Activated naive CD8-positive, alpha-beta T cell treated with anti-CD3 and anti-CD28 coated beads, Interleukin-2, amount 50 U/mL, for 16 hours (primary cell): Measurements from ENCODE around the gene CIP2A.

Source experiments
- DNase-seq: peaks from one replicate; pipeline ENCODE4 v3.0.0-alpha.2; 2020; ENCODE audit warnings: low read depth, low spot score

The CIP2A gene

DNA sequence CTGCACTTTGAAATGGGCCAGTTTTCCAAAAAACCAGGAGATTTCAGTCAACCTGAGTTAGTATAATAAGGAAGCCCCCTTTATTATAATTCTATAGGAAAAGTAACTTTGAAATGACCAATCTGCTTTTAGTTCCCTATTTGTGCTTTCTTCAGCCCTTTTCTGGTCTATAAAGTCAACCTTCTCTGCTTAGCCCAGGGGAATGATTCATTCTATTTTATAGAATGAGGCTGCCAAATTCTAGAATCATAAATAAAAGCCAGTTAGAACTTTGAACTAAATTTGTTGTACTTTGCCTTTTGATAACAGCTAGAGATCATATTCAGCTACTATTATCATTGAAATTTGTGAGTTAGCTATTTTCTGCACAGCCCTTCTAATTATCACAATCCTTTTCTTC lies 24.7 kb downstream of the CIP2A start:
- DNase-seq: no peak

DNA sequence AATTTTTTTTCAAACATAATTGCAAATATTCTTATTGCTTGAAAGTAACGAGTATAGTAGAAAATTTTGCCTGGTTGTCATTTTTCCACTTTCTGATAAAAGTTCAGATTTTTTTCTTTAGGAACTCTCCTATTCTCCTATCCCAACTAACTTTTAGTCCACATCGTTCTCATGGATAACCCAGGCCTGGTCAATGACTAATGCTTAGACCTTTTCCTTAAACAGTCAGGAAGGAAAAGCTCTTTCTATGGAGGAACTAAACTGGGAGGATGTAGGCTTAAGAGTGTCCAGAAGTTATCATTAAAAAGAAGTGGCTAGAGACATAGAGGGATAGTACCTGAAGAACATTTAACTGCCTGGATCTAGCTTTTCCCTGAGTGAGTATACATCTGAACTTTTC lies 26.7 kb downstream of the CIP2A start:
- DNase-seq: no peak

DNA sequence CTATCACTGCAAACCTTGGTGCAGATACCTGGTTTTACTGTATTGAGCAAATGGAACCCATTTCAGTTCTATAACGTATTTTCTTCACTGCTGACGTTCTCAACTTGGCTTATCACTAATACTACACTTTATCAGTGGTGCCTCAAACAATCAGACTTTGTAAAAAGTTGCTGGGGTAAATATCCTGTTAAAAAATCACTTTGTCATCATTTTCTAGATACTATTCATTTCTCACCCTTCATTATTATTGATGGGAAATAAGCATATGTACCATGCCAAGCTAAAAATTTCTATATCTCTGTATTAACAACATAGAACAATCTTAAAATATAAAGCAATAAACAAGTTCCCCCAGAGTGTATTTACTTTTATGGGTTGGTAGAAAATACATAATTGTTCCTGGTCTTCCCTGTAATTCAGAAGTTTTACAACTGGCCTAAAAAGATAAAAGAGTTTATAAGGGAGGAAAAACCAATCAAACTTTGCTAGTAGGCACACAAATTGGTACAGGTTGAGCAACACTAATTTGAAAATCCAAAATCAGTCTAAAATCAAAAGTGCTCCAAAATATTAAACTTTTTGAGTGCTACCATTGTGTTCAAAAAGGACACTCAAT lies 33.2 kb downstream of the CIP2A start:
- DNase-seq: no peak

DNA sequence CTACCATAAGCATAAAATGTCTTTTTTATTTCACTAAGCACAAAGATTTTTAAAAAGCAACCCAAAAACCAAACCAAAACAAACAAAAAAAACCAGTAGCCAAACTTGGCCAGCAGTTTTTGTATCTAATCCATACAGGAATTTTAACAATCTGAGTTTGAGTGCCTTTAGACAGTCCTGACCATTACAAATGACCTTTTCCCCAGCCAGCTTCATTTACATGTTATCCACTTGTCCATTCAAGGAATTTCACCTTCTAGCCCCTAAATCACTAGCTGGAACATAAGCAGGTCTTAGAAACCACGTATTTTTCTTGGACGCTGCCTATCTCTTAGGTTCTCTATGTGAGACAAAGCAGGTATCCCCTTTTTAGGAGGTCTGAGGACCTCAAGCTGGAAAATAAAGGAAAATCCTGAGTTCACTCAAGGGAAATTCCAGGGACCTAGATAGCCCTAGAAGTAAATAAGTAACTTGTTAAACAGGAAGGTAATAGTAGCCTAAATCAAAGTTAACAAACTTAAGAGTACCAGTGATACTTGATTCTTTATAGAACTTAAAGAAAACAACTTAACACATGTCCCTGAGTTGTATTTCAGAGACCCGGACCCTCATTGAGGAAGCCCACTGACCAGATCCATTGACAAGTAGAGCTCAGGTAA lies 34.2 kb downstream of the CIP2A start:
- DNase-seq: no peak

DNA sequence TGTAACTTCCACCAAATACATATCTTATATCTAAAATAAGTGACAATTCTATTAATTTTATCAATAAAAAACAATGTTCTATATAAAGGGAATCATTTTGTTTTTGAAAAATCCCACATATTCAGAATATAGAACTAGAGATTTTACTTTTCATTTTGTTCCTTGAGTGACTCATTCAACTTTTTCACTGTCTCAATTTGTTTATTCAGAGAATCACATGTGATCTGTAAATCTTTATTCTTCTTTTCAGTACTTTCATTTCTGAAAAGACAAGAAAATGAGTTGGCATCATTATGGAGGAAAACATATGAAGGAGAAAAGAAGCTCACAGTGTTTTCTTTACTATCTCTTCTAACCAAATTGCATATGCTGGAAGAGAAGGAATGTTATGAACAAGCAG lies 35.0 kb downstream of the CIP2A start:
- DNase-seq: no peak

DNA sequence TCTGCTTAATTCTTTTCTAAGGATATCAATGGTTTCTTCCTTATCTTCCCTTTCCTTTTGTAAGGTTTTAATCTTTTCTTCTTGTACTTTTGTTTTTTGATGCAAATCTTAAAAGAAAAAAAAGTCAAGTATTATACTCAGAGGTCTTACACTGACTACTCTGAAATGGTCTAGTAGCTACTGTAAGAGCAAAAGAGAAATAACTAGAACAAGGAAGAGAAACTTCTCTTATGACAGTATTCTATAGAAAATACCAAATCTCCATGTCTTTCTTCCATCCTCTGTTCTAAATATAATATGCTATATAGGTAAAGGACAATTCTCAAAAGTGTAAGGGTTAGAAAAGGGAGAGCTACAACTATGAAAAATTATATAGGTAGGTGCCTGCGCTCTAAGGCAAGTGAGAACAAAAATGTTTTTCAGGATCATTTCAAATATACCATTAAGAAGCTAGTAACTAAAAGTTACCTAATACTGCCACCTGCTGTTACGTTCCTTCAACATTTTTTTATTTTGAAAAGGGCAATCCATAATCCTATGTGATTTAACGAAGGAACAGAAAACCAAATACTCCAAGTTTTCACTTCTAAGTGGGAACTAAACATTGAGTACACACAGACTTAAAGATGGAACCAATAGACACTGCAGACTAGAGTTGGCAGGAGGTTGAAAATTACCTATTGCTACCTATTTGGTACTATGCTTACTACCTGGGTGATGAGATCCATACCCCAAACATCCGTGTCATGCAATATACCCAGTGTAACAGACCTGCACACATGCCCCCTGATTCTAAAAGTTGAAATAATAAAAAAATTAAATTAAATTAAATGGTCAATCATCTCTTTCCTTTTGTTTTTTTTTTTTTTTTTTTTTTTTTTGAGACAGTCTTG lies 36.7 kb downstream of the CIP2A start:
- no peak for DNase-seq

DNA sequence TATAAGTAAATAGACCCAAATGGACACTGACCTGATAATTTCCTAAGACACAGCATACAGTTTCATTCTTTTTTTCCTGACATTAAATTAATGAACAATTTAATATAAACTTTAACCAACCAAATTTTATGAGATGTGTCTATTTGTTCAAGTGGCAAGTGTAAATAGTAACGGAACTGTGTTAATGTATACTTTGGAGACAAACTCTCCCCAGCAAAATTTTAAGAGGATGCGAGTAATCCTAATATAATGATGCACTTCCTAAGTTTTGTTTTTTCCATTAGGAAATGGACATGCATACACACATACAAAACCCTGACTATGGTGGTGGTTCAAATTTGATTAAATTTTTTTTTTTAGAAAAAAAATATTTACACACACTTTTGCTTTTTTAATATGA lies 40.4 kb downstream of the CIP2A start:
- DNase-seq: no peak

DNA sequence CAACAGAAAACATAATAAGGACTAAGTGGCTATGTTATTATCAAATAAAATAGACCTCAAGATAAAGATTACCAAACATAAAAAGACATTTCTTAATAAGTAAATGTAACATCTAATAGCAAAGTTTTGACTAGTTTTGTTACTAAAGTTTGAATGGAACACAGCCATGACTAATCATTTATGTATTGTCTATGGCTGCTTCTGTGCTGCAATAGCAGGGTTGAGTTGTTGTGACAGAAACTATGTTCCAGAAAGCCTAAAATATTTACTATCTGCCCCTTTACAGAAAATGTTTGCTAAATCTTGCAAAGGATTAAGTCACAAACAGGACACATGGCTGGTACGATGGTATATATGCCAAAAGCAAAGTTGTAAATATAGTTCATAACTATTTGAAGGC lies 40.9 kb downstream of the CIP2A start:
- no peak for DNase-seq

DNA sequence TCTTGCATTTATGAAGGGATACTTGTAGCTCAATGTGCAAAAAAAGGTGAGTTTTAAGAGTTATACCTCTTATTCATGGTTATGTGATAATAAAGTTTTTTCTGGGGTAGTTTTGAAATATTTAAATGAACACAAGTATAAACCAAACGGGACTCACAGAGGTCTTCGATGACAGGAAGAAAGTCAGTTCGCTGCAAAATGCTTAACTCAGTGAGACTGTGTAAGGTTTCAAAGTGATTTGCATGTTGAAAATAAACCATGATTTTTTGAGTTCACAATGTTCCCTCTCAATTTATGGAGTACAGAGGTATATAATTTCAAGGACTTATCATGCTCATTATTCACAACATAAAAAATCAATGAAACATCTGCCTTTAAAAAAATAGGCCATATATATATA lies 42.5 kb downstream of the CIP2A start:
- DNase-seq: no peak

DNA sequence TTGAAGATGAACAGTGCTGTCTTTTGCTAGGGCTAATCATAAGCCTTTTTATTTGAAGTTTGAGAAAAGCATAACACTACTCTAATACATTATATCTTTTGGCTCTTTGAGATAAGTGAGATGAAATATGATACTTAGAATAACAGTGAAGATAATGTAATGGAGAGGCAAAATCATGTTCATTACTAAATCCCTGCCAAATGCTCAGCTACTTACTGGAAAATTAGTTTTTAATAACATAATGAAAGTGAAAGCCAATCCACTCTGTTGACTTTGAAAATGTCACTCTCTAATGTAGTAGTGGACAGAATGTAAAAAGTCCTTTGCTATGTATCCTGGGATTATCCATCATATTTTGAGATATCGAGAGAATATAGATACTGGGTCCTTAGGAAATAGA lies 43.0 kb downstream of the CIP2A start:
- DNase-seq: no peak

DNA sequence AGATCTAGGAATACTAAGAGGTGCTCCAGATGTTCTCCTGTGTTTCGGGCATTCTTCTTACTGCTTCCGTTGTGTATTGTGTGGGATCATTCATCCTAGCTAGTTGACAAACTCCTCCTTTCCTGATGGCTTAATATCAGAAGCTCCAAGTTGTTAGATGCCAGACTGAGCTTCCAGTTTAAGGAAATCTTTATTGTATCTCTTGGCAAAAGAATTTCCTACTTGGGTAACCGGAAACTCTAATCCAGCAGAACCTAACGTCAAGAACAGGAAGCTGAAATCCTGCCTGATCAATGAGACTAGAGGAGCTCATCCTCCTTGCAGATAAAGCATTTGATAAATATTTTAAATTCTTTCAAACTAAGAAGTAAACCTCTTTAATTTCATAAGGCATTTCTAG lies 51.2 kb downstream of the CIP2A start:
- DNase-seq: no peak

DNA sequence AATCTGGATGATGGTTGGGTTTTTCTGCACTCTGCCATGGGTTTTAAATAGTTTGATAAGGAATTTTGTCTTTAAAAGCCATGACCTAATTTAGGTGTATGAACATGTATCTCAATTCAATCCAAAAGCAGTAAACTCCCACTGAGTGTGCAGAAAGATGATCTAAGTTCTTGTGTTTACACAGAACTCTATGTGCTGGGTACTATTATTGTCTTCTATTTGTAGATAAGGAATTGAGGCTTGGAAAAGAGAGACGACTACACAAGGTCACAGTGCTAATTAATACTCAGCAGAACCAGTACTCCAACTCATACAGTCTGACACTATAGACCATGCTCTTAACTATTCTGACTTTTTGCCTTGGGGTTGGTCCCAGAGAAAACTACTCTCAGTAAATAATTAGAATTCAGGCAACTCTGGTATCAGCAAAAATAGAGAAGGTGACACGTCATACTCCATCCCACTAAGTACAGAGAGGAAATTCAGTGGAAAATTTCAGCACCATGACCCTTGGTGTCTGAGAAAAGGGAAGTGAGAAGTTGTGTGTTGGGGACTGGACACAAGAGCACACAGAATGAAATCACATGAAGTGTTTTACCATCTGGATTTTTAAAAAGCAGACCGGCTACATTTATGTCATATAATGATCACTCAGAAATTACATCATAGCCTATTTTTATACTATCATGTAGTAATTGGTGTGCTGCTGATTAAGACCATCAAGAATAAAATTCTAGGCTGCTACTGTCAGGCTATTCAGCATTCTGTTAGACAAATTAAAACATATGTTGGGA lies 60.6 kb downstream of the CIP2A start:
- DNase-seq: no peak

DNA sequence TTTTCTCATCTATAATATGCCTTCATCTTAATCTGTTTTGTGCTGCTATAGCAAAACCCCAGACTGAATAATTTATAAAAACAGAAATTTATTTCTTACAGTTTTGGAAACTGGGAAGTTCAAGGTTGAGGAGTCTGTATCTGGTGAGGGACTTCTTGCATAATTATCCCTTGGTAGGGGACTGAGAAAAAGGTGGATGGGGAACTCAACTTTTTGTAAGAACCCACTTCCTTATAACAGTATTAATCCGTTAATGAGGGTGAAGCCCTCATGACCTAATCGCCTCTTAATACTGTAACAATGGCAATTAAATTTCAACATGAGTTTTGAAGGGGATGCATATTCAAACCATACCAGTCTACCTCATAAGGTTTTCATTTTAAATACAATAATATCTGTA lies 61.4 kb downstream of the CIP2A start:
- no peak for DNase-seq

DNA sequence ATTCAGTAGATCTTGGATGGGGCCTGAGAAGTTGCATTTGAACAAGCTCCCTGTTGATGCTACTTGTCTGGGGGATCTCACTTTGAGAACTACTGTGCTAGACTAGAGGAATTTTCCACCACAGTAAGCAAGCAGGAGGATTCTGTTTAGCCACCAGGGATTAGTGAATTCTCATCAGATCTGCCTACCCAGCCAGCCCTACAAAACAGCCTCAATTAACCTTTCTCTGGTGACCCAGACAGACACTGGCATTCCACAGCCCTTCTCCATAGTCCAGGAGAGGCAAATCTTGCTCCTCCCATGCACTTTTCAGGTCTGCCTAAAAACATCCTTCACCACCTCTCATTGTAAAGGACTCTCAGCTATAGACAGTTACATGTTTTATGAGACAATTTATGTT lies 62.1 kb downstream of the CIP2A start:
- DNase-seq: no peak

DNA sequence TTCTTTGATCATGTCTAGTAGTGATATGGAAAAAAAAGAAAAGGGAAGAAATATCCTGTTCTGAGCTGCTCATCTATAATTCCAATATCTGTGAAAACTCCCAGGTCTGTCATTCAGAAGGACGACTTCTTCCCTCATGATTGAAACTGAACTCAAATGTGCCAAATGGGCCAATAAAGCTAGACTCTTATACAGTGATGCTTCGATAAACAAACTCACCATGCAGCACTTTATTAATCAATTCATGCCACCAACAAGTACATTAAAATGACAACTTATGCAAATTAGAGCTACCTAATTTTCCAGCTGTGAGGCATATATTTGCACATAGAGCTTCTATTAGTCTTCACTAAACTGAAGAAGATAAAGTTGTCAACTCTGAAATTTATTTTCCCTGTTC lies 63.3 kb downstream of the CIP2A start:
- DNase-seq: no peak

DNA sequence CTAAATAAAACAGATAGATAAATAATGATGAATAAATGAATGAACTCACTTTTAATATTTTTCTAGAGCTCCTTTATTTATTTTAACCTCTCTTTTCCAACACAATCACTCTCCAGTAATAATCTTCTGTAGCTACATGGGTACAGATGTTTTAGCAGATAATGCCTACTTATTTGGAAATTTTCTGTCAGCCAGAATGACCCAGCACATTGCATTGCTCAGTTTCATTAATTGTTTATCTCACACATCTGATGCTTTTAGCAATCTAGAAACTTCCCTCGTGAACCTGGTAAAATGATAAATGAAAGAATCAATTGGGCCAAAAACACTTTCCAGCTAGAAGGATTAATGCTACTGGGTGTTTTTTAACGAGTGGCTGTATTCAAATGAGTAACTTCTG lies 64.0 kb downstream of the CIP2A start:
- no peak for DNase-seq

DNA sequence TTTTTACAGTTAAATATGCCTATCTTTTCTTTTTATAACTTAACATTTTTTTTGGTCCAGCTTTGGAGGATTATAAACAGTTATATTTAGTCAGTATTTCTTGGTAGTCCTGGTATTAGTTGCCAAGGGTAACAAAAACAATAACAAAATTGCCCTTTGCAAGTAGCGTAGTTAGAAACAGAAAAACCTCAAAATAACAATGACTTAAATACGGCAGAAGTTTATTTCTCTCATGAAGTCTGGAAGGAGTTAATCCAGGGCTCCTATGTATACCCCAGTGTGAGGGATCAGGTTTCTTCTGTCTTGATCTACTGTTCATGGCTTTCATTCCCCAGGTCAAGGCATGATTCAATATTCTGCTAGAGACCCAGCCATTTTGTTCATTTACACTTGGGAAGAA lies 64.7 kb downstream of the CIP2A start:
- no peak for DNase-seq

DNA sequence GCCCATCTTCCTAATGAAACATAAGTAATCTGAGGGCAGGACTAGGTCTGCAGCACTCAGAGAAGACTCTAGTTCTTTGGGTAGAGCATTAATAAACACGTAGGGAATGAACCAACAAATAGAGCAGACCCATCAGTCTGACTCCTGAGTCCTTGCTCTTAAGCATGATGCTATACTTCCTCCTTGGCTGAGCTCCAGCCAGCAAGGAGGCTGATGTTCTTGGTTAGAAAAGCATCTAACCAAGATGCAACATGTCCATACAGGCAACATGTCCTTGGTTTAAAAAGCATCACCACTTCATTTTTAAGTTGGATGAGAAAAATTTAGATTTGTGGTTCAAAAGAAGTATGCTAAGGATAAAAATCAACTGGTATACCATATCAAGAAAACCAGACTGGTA lies 70.3 kb downstream of the CIP2A start:
- DNase-seq: no peak

DNA sequence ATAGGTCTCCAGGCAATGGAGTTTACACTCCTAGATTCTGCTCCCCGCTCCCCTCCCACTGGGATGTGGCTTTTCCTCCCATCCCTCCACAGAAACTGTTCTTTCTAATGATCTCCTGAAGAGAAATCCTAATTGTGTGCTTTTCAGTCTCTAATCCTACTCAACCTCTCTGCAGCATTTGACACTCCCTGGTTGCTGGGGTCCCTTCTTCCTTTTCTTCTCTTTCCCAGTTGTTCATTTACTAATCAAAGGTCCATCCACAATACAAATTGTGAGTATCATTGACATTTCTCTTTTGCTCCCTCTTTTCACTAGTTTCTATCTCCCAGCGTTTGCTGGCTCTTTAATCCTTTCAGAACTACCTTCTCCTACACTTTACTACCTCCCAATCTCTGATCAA lies 72.4 kb downstream of the CIP2A start:
- no peak for DNase-seq

DNA sequence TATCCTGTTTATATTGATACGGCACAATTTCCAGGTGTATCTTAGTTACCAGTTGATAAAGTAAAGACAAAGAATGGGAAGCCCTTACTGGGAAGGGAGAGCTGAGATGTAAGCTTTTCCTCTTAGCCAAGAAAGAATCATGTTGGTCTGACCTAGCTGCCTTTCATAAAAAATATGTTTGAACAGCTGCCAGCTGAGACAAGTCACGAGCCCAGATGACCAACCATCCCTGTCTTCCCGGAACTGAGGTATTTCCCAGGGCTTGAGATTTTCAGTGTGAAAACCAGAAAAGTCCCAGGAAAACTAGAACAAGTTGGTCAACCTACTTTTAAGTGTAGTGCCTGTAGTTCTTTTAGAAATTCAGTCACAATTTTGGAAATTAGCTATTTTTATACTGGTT lies 75.3 kb downstream of the CIP2A start:
- no peak for DNase-seq

DNA sequence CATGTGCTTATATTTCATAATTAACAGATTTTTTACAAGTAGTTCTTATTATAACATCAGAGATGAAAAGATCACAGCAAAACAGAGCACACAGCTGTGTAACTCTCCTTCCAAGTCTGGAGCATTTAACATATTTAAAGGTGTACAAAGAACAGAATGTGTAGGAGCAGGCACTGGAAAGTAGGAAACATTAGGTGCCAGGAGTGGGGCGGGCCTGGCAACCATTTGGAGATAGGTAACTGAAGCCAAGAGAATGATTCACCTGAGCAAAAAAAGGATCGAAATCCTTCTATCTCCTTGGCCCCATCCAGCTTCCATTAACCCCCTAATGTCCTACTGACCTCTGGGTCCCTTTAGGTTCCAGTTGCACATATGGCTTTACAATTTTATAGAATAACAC lies 76.6 kb downstream of the CIP2A start:
- DNase-seq: no peak

DNA sequence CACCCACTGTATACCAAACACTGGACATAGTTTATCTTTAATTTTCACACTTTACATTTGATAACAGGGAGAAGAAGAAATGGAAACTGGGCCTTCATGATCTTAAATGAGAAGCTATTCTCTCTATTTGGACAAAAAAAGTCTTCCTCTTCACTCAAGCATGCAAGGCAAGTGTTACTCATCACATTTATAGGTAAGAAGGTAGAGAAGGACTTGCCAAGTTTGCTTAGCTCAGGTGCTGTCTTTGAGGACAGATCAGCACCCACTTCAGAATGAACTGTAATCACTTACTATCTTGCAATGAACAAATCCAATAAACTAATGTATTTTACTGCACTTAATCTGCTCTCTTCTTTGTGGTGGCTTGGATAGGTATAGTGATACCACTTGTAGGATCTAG lies 77.7 kb downstream of the CIP2A start:
- DNase-seq: no peak
